Hematopoietic multipotent progenitor cell (in vitro differentiated cells): ENCODE data around the gene SAMSN1. TPM values are rescaled to one million over a fixed set of nuclear protein-coding genes. Genes with fewer than 3 reads are reported as not detected.

ENCODE experiments used
- DNase-seq, 3 donors: peaks; one replicate each; pipeline ENCODE4 v3.0.0-alpha.2; 2011 to 2015; ENCODE audit warnings: low read depth in 2 of 3, low spot score in 2 of 3
- total RNA-seq: library from RNA; depleted of rRNA; stranded (reverse); fragments of >200 nt; gene quantifications from one replicate; pipeline ENCODE4 v1.2.3, GENCODE V29; 2012

The SAMSN1 gene
- total RNA-seq, 1 donor: 10.0 TPM

DNA sequence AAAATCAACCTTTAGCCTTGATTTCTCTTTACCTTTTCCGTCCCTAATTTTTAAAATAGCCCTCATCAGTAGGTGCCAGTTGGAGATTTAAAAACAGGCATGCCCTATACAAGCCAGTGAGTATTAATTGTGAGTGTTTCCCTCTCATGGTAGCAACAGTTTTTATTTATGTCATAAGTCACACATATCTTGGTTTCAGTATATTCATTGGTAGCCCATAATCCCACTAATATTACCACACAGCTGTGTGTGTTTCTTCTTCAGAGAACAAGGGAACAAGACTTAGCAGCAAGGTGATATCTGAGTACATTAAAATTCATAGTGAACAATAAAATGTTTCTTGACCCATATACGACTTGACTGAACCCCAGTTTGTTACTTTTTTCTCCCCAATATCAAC, 94.6 kb downstream of the SAMSN1 start:
- DNase-seq: no peak

DNA sequence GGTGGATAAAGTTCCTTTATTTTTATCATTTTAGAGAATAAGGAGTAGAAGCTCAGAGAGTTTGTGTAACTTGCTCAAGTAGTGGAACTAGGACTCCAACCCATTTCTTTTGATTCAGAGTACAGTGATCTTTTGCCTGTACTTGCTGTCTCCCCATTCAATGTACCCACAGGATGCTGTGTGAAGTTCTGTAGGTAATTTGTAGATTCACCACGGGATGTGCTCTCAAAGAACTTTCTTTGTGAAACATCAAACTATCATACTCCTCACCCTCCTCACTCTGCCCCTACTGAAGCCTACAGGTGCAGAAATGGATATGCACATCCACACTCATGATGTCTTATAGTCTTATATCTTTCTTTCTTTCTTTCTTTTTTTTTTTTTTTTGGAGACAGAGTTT, 97.3 kb downstream of the SAMSN1 start:
- DNase-seq: no peak

DNA sequence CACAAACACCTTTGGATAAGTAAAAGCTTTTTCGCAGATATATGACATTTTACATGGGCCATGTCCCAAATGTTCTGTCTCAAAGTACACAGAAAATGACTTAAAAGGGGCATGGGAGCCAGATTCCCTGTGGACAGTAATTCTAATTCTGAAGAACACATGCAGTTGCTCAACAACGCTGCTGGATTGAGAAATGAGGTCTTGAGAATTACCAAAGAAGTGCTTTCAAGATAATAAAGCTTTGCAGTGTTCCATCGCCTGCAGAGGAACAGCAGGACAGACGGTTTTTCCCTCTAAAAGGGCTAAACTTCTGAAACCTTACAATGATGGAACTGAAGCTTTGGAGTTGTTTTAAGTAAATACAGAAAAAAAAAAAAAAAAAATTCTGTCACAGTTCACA, 107.9 kb downstream of the SAMSN1 start:
- DNase-seq: no peak

DNA sequence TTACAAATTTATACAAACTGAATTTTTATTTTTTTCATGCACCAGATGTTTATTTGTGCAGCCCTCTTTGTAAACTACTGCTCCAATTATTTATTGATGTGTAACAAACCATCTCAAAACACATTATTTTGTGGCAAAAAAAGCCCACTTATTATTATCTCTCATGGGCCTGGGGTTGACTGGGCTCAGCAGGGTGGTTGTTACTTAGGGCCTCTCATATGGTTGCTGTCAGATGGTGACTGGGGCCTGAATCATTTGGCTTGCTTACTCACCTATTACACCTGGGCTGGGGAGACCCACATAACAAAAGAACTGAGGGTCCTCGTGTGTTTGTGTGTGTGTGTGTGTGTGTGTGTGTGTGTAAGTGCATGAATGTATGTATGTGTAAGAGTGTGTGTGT, 110.7 kb downstream of the SAMSN1 start:
- DNase-seq: no peak

Other genes starting within 250 kb of the SAMSN1 start
- 11.0 TPM for gene HSPA13, start 163.2 kb downstream of the SAMSN1 start, total RNA-seq